ENCODE data around the gene ERBB3. TPM values are rescaled to one million over a fixed set of nuclear protein-coding genes. Genes with fewer than 3 reads are reported as not detected.

ERBB3 gene
- total and polyA plus RNA-seq, 2 experiments from 2014 or later, result 56.1 to 104 TPM

- Histone ChIP-seq H3K27ac (peak within 1 kb of the TSS; percentile 89), H3K9me2 (replicated peaks; ENCODE audit: insufficient read depth) (no peaks in the 10 kb centered on the region), H3K4me1 (ENCODE audit: insufficient read depth) (peaks cover 12% of the 10 kb centered on the region), H3K4me3 (peak within 1 kb of the TSS; percentile 51), H3K79me2 (peaks cover 39% of the 10 kb centered on the region), H3K4me2 (peak within 1 kb of the TSS; percentile 93), H3K27me3 (no peaks in the 10 kb centered on the region), H2AFZ (peak within 1 kb of the TSS; percentile 42), H4K20me1 (ENCODE audit: insufficient read depth, poor library complexity, severe bottlenecking) (peaks cover 6% of the 10 kb centered on the region), H3K9me3 (ENCODE audit: low read depth) (no peaks in the 10 kb centered on the region), H3K36me3 (replicated peaks; ENCODE audit: insufficient read depth, low read depth) (no peaks in the 10 kb centered on the region)
- WGBS (ENCODE audit: low lambda C conversion rate, missing lambda C conversion rate), result 2% methylated on average over 55 of the region's 60 CpGs
- no peak for TF ChIP-seq CTCF (IDR thresholded peaks at IDR 0.05; ENCODE audit: poor library complexity)
- no peak for TF ChIP-seq EZH2phosphoT487 (IDR thresholded peaks at IDR 0.05; ENCODE audit: low read depth, severe bottlenecking, unreplicated experiment)
- TF ChIP-seq EZH2 (IDR thresholded peaks at IDR 0.05; ENCODE audit: borderline replicate concordance), result no peak
- peak; percentile 99 for DNase-seq (ENCODE audit: low spot score)
Measured at GRCh38 chr12:56104109-56104814, 24.3 kb downstream of the ERBB3 start, which contains the start of gene PA2G4. Gene PA2G4 (plus strand): TSS chr12:56104559. CDS start chr12:56104738, 179 bp downstream.

- Histone ChIP-seq H3K27ac (peak overlapping the region; percentile 89), H3K36me3 (replicated peaks; ENCODE audit: insufficient read depth, low read depth) (no peaks in the 10 kb centered on the region), H2AFZ (peak overlapping the region; percentile 42), H3K79me2 (peaks cover 39% of the 10 kb centered on the region), H3K9me3 (ENCODE audit: low read depth) (no peaks in the 10 kb centered on the region), H3K4me1 (ENCODE audit: insufficient read depth) (peaks cover 12% of the 10 kb centered on the region), H4K20me1 (ENCODE audit: insufficient read depth, poor library complexity, severe bottlenecking) (peaks cover 6% of the 10 kb centered on the region), H3K4me3 (peak overlapping the region; percentile 51), H3K4me2 (peak overlapping the region; percentile 93), H3K27me3 (no peaks in the 10 kb centered on the region), H3K9me2 (replicated peaks; ENCODE audit: insufficient read depth) (no peaks in the 10 kb centered on the region)
- TF ChIP-seq EZH2 (IDR thresholded peaks at IDR 0.05; ENCODE audit: borderline replicate concordance), result no peak
- no peak for TF ChIP-seq CTCF (IDR thresholded peaks at IDR 0.05; ENCODE audit: poor library complexity)
- TF ChIP-seq EZH2phosphoT487 (IDR thresholded peaks at IDR 0.05; ENCODE audit: low read depth, severe bottlenecking, unreplicated experiment), result no peak
- DNase-seq (ENCODE audit: low spot score), result peak; percentile 46
- WGBS (ENCODE audit: low lambda C conversion rate, missing lambda C conversion rate), result 3% methylated on average over 40 of the region's 40 CpGs
Measured at GRCh38 chr12:56104815-56105608, 25.0 kb downstream of the ERBB3 start.

- H3K36me3 ChIP-seq (replicated peaks; ENCODE audit: insufficient read depth, low read depth), result no peaks in the 10 kb centered on the region
- WGBS (ENCODE audit: low lambda C conversion rate, missing lambda C conversion rate), result 30% methylated on average over 2 of the region's 2 CpGs
- H2AFZ ChIP-seq, result no peak overlapping the region
- peaks cover 12% of the 10 kb centered on the region for H3K4me1 ChIP-seq (ENCODE audit: insufficient read depth)
- H3K27me3 ChIP-seq, result no peaks in the 10 kb centered on the region
- TF ChIP-seq EZH2 (IDR thresholded peaks at IDR 0.05; ENCODE audit: borderline replicate concordance) (no peak), CTCF (IDR thresholded peaks at IDR 0.05; ENCODE audit: poor library complexity) (no peak), EZH2phosphoT487 (IDR thresholded peaks at IDR 0.05; ENCODE audit: low read depth, severe bottlenecking, unreplicated experiment) (no peak)
- H3K9me3 ChIP-seq (ENCODE audit: low read depth), result no peaks in the 10 kb centered on the region
- no peak overlapping the region for H3K27ac ChIP-seq
- DNase-seq (ENCODE audit: low spot score), result no peak
- H3K79me2 ChIP-seq, result peaks cover 39% of the 10 kb centered on the region
- H4K20me1 ChIP-seq (ENCODE audit: insufficient read depth, poor library complexity, severe bottlenecking), result peaks cover 6% of the 10 kb centered on the region
- H3K4me3 ChIP-seq, result peak overlapping the region; percentile 51
- H3K9me2 ChIP-seq (replicated peaks; ENCODE audit: insufficient read depth), result no peaks in the 10 kb centered on the region
- H3K4me2 ChIP-seq, result peak overlapping the region; percentile 93
Measured at GRCh38 chr12:56105609-56105902, 25.6 kb downstream of the ERBB3 start.
